OCI-LY7 (cell line): ENCODE measurements around the gene MAB21L3. TPM values are rescaled to one million over a fixed set of nuclear protein-coding genes. Genes with fewer than 3 reads are reported as not detected.

ENCODE experiments used
- BruUV-seq: library from RNA; stranded (reverse); fragments of 400-500 nt; replicated peaks from 2 replicates; lab custom pipeline; 2021; lab: Mats Ljungman, UMichigan
- CTCF ChIA-PET: fragments of 300-600 bp; sonication (Branson Sonifier 250); formaldehyde crosslinking; loops from one replicate; lab custom pipeline; 2022; ENCODE audit warnings: antibody characterized with exemption; ENCODE audit not compliant: unreplicated experiment; lab: Charles Lee
- POLR2A ChIA-PET: fragments of 300-600 bp; sonication (Branson Sonifier 250); formaldehyde crosslinking; loops from one replicate; lab custom pipeline; 2022; ENCODE audit warnings: antibody characterized with exemption; lab: Charles Lee
- DNase-seq: peaks from one replicate; pipeline ENCODE4 v3.0.0-alpha.2; 2015; ENCODE audit warnings: low spot score
- H2AFZ ChIP-seq: fragments of 200-600 bp; sonication (generic), shearing (Covaris generic); 2 replicates; pipeline ENCODE4 v1.6.1; 2014; ENCODE audit warnings: mild to moderate bottlenecking, antibody characterized with exemption, low read length, moderate library complexity
- H3K27ac ChIP-seq: fragments of 200-600 bp; sonication (generic); 2 replicates; pipeline ENCODE4 v1.5.1; 2014; ENCODE audit warnings: mixed run types, low read depth, mild to moderate bottlenecking, moderate library complexity, low read length, inconsistent platforms; ENCODE audit not compliant: poor library complexity, severe bottlenecking
- H3K36me3 ChIP-seq: fragments of 200-600 bp; sonication (generic); 2 replicates; pipeline ENCODE4 v1.6.1; 2014; ENCODE audit warnings: mild to moderate bottlenecking, antibody characterized with exemption, low read length, moderate library complexity, mixed read lengths; ENCODE audit not compliant: insufficient read depth
- H3K4me1 ChIP-seq: fragments of 200-600 bp; sonication (generic); 2 replicates; pipeline ENCODE4 v1.5.1; 2014; ENCODE audit warnings: mild to moderate bottlenecking, low read length; ENCODE audit not compliant: insufficient read depth, poor library complexity, severe bottlenecking
- H3K4me2 ChIP-seq: fragments of 200-600 bp; sonication (generic); 2 replicates; pipeline ENCODE4 v1.6.1; 2014; ENCODE audit warnings: mild to moderate bottlenecking, low read length
- H3K4me3 ChIP-seq: fragments of 200-600 bp; sonication (generic); 2 replicates; pipeline ENCODE4 v1.5.1; 2014; ENCODE audit warnings: mild to moderate bottlenecking, low read depth, low read length; ENCODE audit not compliant: poor library complexity, severe bottlenecking
- H3K79me2 ChIP-seq: fragments of 200-600 bp; sonication (generic); 2 replicates; pipeline ENCODE4 v1.6.1; 2016; ENCODE audit warnings: low read depth, mild to moderate bottlenecking, low read length, moderate library complexity, mixed read lengths; ENCODE audit not compliant: insufficient read depth
- H3K9me2 ChIP-seq: fragments of 200-600 bp; sonication (generic); 2 replicates; pipeline ENCODE4 v1.6.1; 2016; ENCODE audit warnings: mild to moderate bottlenecking, low read length, mixed read lengths; ENCODE audit not compliant: insufficient read depth
- H3K9me3 ChIP-seq: fragments of 200-600 bp; sonication (generic); 2 replicates; pipeline ENCODE4 v1.6.1; 2014; ENCODE audit warnings: mild to moderate bottlenecking, mixed run types, low read length, mixed read lengths
- H4K20me1 ChIP-seq: fragments of 200-600 bp; sonication (generic); 2 replicates; pipeline ENCODE4 v1.6.1; 2014; ENCODE audit warnings: mild to moderate bottlenecking, antibody characterized with exemption, low read length, moderate library complexity, mixed read lengths; ENCODE audit not compliant: insufficient read depth
- CTCF ChIP-seq: fragments of 200-600 bp; sonication (generic); conservative IDR thresholded peaks from 2 replicates; pipeline ENCODE4 v1.5.1; 2014; ENCODE audit warnings: mild to moderate bottlenecking, antibody characterized with exemption, low read length, moderate library complexity, mixed read lengths
- EZH2phosphoT487 ChIP-seq: fragments of 200-600 bp; sonication (generic); IDR thresholded peaks from 2 replicates; pipeline ENCODE4 v1.6.1; 2018; ENCODE audit warnings: low read depth, borderline replicate concordance, mild to moderate bottlenecking, mixed run types, antibody characterized with exemption, low read length, moderate library complexity, mixed read lengths
- intact Hi-C: fragments of 100-400 bp; cut with micrococcal nuclease; formaldehyde crosslinking; loops from one replicate; pipeline ENCODE4 v1.10.0; 2022; ENCODE audit not compliant: unreplicated experiment
- total RNA-seq, 2 experiments: library from RNA; depleted of rRNA in 1 of 2; stranded (reverse); fragments of >200 nt in 1 of 2; shearing (Covaris generic) in 1 of 2; gene quantifications; 2 replicates each; pipeline ENCODE4 v1.2.3, GENCODE V29; 2014 to 2022

The MAB21L3 gene
- total RNA-seq, 2 experiments from 2014 or later, result not detected

DNA sequence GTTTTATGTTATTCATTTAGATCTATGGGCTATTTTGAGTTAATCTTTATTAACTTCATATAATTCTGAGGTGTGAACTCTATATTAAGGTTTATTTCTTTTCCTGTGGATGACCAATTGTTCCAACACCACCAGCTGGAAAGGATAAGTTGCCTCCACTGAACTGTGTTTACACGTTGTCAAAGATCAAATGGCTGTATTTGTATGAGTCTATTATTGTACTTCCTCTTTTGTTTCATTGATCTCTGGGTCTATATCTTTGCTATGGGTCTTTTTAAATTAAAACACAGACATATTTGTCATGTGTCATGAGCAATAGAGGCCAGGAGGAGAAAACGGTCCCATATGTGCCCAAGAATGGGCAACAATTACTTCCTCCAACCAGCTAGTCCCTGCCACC is 5.2 kb upstream of the MAB21L3 start:
- no peaks in the 10 kb centered on the region for H3K36me3 ChIP-seq
- TF ChIP-seq CTCF (no peak), EZH2phosphoT487 (no peak)
- H3K27ac ChIP-seq, result no peak overlapping the region
- no TSS peak for BruUV-seq
- no peak for DNase-seq
- no peak overlapping the region for H2AFZ ChIP-seq
- no peaks in the 10 kb centered on the region for H3K9me2 ChIP-seq
- no peaks in the 10 kb centered on the region for H3K4me1 ChIP-seq
- no peak overlapping the region for H3K4me3 ChIP-seq
- no peaks in the 10 kb centered on the region for H3K9me3 ChIP-seq
- ChIA-PET POLR2A (interaction anchor here (0.5 to 0.8 kb wide), 2 partner anchors 11 to 498 kb away, joined by 3 to 4 read pairs; no protein-coding TSS in a partner anchor), CTCF (no interaction called here)
- H3K4me2 ChIP-seq, result no peak overlapping the region
- no peaks in the 10 kb centered on the region for H3K79me2 ChIP-seq
- intact Hi-C loops, result no loop called here
- H4K20me1 ChIP-seq, result no peaks in the 10 kb centered on the region

- Histone ChIP-seq H3K36me3 (no peaks in the 10 kb centered on the region), H3K79me2 (no peaks in the 10 kb centered on the region), H3K9me2 (no peaks in the 10 kb centered on the region), H3K4me3 (no peak overlapping the region), H3K9me3 (no peaks in the 10 kb centered on the region), H3K27ac (no peak overlapping the region), H3K4me1 (no peaks in the 10 kb centered on the region), H2AFZ (no peak overlapping the region), H3K4me2 (no peak overlapping the region), H4K20me1 (no peaks in the 10 kb centered on the region)
- no peak for DNase-seq
- no TSS peak for BruUV-seq
- intact Hi-C loops, result no loop called here
- CTCF ChIA-PET, result no interaction called here
- TF ChIP-seq CTCF, result no peak
- no peak for TF ChIP-seq EZH2phosphoT487
- POLR2A ChIA-PET, result interaction anchor here (0.7 kb wide), 1 partner anchor 167 kb away, joined by 7 read pairs; no protein-coding TSS in a partner anchor
Observed at GRCh38 chr1:116106646-116107045, 4.6 kb upstream of the MAB21L3 start.

GRCh38 chr1:116107371-116107770 is 3.8 kb upstream of the MAB21L3 start:
- H2AFZ ChIP-seq, result no peak overlapping the region
- H3K4me1 ChIP-seq, result no peaks in the 10 kb centered on the region
- H3K9me2 ChIP-seq, result no peaks in the 10 kb centered on the region
- H3K27ac ChIP-seq, result no peak overlapping the region
- intact Hi-C loops, result no loop called here
- H3K36me3 ChIP-seq, result no peaks in the 10 kb centered on the region
- no peaks in the 10 kb centered on the region for H3K79me2 ChIP-seq
- no peak overlapping the region for H3K4me2 ChIP-seq
- H4K20me1 ChIP-seq, result no peaks in the 10 kb centered on the region
- H3K4me3 ChIP-seq, result no peak overlapping the region
- ChIA-PET CTCF (no interaction called here), POLR2A (no interaction called here)
- no peaks in the 10 kb centered on the region for H3K9me3 ChIP-seq
- no TSS peak for BruUV-seq
- no peak for DNase-seq
- TF ChIP-seq EZH2phosphoT487 (no peak), CTCF (no peak)
